Psoas muscle (tissue), 8 donors: ENCODE measurements around the gene SLC2A4. TPM values are rescaled to one million over a fixed set of nuclear protein-coding genes. Genes with fewer than 3 reads are reported as not detected.

Source experiments
- ATAC-seq, 4 donors: fragments of 200-7000 bp; cut with Tn5 transposase; one replicate each; pipeline ENCODE4 v1.9.1; 2020; ENCODE audit warnings: moderate library complexity in 3 of 4, mild to moderate bottlenecking in 2 of 4
- DNase-seq, 2 donors: peaks; one replicate each; pipeline ENCODE4 v3.0.0-alpha.2; 2020
- H3K27ac ChIP-seq: fragments of 200-600 bp; one replicate; pipeline ENCODE4 v1.8.0; 2022
- H3K27me3 ChIP-seq, 3 donors: fragments of 200-600 bp in 1 of 3; one replicate each; pipeline versions ENCODE4 v1.6.1 to v1.8.0; 2013 to 2022; ENCODE audit warnings: low read length in 2 of 3, mild to moderate bottlenecking in 2 of 3, moderate library complexity in 1 of 3; ENCODE audit not compliant: insufficient read depth in 3 of 3
- H3K36me3 ChIP-seq, 2 donors: fragments of 200-600 bp in 1 of 2; one replicate each; pipeline versions ENCODE4 v1.6.1 to v1.8.0; 2013 to 2022; ENCODE audit warnings: low read depth in 1 of 2, mild to moderate bottlenecking in 1 of 2, moderate library complexity in 1 of 2; ENCODE audit not compliant: insufficient read depth in 1 of 2
- H3K4me1 ChIP-seq: fragments of 200-600 bp; one replicate; pipeline ENCODE4 v1.8.0; 2022
- H3K4me3 ChIP-seq: fragments of 200-600 bp; one replicate; pipeline ENCODE4 v1.8.0; 2022; ENCODE audit warnings: mild to moderate bottlenecking
- H3K9me3 ChIP-seq: fragments of 200-600 bp; one replicate; pipeline ENCODE4 v1.8.0; 2022
- WGBS, 3 donors: extraction: QIAGEN DNeasy Blood & Tissue Kit; methylation state at CpG; one replicate each; pipeline versions ENCODE4 v1.1.6 to v1.1.7; 2013; 5-methylcytosine and 5-hydroxymethylcytosine counted together
- intact Hi-C, 2 donors: fragments of 100-400 bp; cut with DNase I; formaldehyde crosslinking; loops; one replicate each; pipeline versions ENCODE4 v1.11.0 to v1.14.2; 2022
- polyA plus RNA-seq, 3 donors: library from polyadenylated mRNA; stranded (reverse); fragments of 200-250 nt; gene quantifications; one replicate each; pipeline ENCODE4 v1.2.3, GENCODE V29; 2013
- total RNA-seq, 4 donors: library from RNA; stranded (reverse); fragmentation: NEBNext Ultra II Directional in 2 of 4; extraction: Animal tissue kit (Norgen Biotek cat#: 25700) in 2 of 4; gene quantifications; one replicate each; pipeline versions ENCODE4 v1.2.1 to v1.2.4, GENCODE V29; 2021 to 2023
- TF ChIP-seq, protein P1 (sequence below): fragments of 200-600 bp; IDR thresholded peaks from one replicate; pipeline ENCODE4 v1.8.0; 2022; ENCODE audit warnings: antibody characterized with exemption
- donor health status: healthy with polysubstance abuse.
- donor health status: DM: no; HTN: no; CAD: no; lungs with moderate emphysema.
- donor health status: Bipolar disorder and iron deficiency.
- donor health status: healthy.
- donor health status: DM: yes; HTN: yes; CAD: no.
- donor health status: DM: no; HTN: no; CAD: no.
- donor health status: DM: no; HTN: no; CAD: no.
- donor health status: DM: yes; HTN: yes; CAD: no.

SLC2A4 gene
- total and polyA plus RNA-seq, 7 donors, result 19.4 to 257 (median 127) TPM

DNA sequence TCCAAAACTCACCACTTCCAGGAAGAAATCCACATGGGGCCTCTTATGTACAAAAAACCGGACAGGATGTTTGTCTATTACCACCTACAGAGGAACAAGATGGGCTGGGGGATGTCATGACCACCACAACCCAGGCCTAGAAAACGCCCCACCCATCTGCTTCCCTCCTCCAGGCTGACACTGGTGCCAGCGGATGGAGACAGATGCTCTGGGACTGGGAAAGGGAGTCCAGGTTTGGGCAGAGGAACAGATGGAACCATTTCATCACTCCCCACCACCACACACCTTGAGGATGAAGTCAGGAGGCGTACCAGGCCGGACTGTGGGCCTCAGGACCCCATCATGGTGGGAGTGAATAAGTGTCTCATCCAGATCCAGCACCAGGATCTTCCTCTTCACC lies 34.7 kb upstream of the SLC2A4 start:
- Histone ChIP-seq H3K36me3 (peaks cover 0 to 40% of the 10 kb centered on the region in 2 donors), H3K27ac (peak overlapping the region; percentile 99), H3K27me3 (no peaks in the 10 kb centered on the region), H3K4me1 (peaks cover 37% of the 10 kb centered on the region), H3K4me3 (no peak overlapping the region), H3K9me3 (no peaks in the 10 kb centered on the region)
- intact Hi-C loops, result loop anchor here (10.0 kb wide), 2 partner anchors 318 to 898 kb away; partner anchors contain the start of gene SENP3 (in 1 of the 2)
- TF ChIP-seq, protein P1, sequence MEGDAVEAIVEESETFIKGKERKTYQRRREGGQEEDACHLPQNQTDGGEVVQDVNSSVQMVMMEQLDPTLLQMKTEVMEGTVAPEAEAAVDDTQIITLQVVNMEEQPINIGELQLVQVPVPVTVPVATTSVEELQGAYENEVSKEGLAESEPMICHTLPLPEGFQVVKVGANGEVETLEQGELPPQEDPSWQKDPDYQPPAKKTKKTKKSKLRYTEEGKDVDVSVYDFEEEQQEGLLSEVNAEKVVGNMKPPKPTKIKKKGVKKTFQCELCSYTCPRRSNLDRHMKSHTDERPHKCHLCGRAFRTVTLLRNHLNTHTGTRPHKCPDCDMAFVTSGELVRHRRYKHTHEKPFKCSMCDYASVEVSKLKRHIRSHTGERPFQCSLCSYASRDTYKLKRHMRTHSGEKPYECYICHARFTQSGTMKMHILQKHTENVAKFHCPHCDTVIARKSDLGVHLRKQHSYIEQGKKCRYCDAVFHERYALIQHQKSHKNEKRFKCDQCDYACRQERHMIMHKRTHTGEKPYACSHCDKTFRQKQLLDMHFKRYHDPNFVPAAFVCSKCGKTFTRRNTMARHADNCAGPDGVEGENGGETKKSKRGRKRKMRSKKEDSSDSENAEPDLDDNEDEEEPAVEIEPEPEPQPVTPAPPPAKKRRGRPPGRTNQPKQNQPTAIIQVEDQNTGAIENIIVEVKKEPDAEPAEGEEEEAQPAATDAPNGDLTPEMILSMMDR, result no peak
- no peak for DNase-seq
- ATAC-seq, result no peak
- 87 to 91% (median 91%) methylated on average over 5 of the region's 5 CpGs for WGBS, 3 donors

DNA sequence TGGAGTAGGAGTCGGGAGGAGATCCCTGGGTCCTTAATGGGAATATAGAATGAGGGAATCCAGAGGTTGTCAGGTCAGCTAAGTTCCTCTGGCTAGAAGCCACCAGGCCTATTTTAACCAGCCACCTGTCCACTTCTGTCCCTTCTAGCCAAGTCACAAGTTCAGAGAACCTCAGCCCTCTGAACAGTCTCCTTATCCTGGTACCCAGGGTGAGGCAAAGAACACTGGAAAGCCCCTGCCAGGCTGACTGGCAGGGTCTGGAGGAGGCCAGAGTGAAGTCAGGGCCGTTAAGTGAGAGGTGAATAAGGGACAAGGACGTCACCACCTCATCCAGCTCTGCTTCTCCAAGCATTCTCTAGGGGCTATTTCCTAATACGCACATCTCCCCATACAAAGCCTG lies 32.7 kb upstream of the SLC2A4 start:
- H3K27me3 ChIP-seq, result no peaks in the 10 kb centered on the region
- peaks cover 0 to 42% of the 10 kb centered on the region in 2 donors for H3K36me3 ChIP-seq
- peaks cover 41% of the 10 kb centered on the region for H3K4me1 ChIP-seq
- WGBS, 3 donors, result 22 to 40% (median 31%) methylated on average over 4 of the region's 4 CpGs
- peak overlapping the region; percentile 99 for H3K27ac ChIP-seq
- peak in 1 of 2 donors; percentile 78 for DNase-seq
- ATAC-seq, result peak; percentile 39 to 69 (median 63)
- peak overlapping the region; percentile 99 for H3K4me3 ChIP-seq
- TF ChIP-seq, protein P1, result no peak
- no peaks in the 10 kb centered on the region for H3K9me3 ChIP-seq
- intact Hi-C loops, result loop anchor here (10.0 kb wide), 2 partner anchors 316 to 896 kb away; partner anchors contain the start of gene SENP3 (in 1 of the 2)

DNA sequence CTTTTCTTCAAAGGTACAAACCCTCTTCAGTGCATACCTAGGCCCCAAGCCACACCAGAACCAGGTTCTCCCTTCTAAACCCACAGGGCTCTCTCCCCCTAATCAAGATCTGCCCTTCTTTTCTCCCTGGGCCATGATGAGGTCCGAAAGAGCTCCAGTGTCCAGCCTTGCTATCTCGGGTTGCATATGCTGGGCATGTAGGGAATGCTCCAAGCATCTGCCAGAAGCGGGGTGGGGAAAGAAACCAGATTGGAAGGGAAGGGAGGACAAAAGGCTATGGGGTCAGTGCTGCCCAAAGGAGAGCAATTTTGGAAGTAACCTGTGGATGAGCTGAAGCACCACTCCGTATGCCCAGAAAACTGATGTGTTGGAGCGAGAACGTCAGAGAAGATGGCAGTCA lies 32.3 kb upstream of the SLC2A4 start:
- Histone ChIP-seq H3K9me3 (no peaks in the 10 kb centered on the region), H3K36me3 (peaks cover 0 to 42% of the 10 kb centered on the region in 2 donors), H3K4me3 (peak overlapping the region; percentile 99), H3K27me3 (no peaks in the 10 kb centered on the region), H3K4me1 (peaks cover 45% of the 10 kb centered on the region), H3K27ac (peak overlapping the region; percentile 99)
- DNase-seq (no peak), ATAC-seq (no peak)
- 24 to 38% (median 25%) methylated on average over 6 of the region's 6 CpGs for WGBS, 3 donors
- intact Hi-C loops, result loop anchor here (10.0 kb wide), 2 partner anchors 316 to 896 kb away; partner anchors contain the start of gene SENP3 (in 1 of the 2)
- TF ChIP-seq, protein P1, result no peak

DNA sequence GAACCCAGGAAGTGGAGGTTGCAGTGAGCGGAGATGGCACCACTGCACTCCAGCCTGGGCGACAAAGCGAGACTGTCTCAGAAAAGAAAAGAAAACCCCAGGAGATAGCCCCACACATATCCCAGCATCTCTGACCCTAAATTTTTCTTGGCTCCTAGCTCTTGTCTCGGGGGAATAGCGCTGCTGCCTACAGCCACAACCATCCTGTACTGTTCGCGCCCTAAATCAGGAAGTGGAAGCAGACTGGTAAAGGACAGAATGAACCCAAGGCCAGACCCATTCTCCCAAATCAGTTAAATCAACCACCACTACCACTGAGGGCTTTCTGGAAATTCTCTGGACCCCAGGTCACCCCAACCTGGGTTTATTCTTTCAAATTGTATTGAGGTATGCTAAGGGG lies 31.7 kb upstream of the SLC2A4 start:
- Histone ChIP-seq H3K4me3 (peak overlapping the region; percentile 99), H3K27me3 (no peaks in the 10 kb centered on the region), H3K4me1 (peaks cover 45% of the 10 kb centered on the region), H3K9me3 (no peaks in the 10 kb centered on the region), H3K27ac (peak overlapping the region; percentile 99), H3K36me3 (peaks cover 0 to 42% of the 10 kb centered on the region in 2 donors)
- WGBS, 3 donors, result 64 to 71% (median 70%) methylated on average over 7 of the region's 7 CpGs
- no peak for ATAC-seq
- intact Hi-C loops, result loop anchor here (10.0 kb wide), 2 partner anchors 315 to 895 kb away; partner anchors contain the start of gene SENP3 (in 1 of the 2)
- DNase-seq, result no peak
- TF ChIP-seq, protein P1, result no peak
